ENCODE data around the gene WDR90. TPM values are rescaled to one million over a fixed set of nuclear protein-coding genes. Genes with fewer than 3 reads are reported as not detected.

WDR90 gene
- total RNA-seq, 1 experiment from 2014 or later, result 118 TPM

GRCh38 chr16:649631-650030 is 466 bp downstream of the WDR90 start:
- Histone ChIP-seq H3K27me3 (ENCODE audit: insufficient read depth, low read depth) (no peaks in the 10 kb centered on the region), H3K4me1 (replicated peaks; ENCODE audit: insufficient read depth) (peaks cover 48% of the 10 kb centered on the region), H3K4me3 (peak overlapping the region; percentile 85), H3F3A (ENCODE audit: insufficient read depth, low read depth) (peaks cover 28% of the 10 kb centered on the region), H3K9me2 (ENCODE audit: insufficient read depth) (no peaks in the 10 kb centered on the region), H3K79me2 (ENCODE audit: low read depth) (peaks cover 48% of the 10 kb centered on the region), H3K36me3 (ENCODE audit: low read depth) (no peaks in the 10 kb centered on the region), H3K4me2 (peak overlapping the region; percentile 92), H4K20me1 (ENCODE audit: insufficient read depth) (peaks cover 17% of the 10 kb centered on the region; the same call in 1 of the 2 replicates), H2AFZ (peak overlapping the region; percentile 90), H3K27ac (no peak overlapping the region), H3K9me3 (ENCODE audit: insufficient read depth, low read depth) (no peaks in the 10 kb centered on the region)
- no peak for DNase-seq
- TF ChIP-seq CTCF (conservative IDR thresholded peaks at IDR 0.05) (no peak), EZH2 (IDR thresholded peaks at IDR 0.05; ENCODE audit: low read depth) (no peak)
- ChIA-PET CTCF (interaction anchor here (0.7 kb wide), 1 partner anchor 27 kb away, joined by 7 read pairs; no protein-coding TSS in a partner anchor), POLR2A (ENCODE audit: unreplicated experiment) (interaction anchor here (0.7 kb wide), 3 partner anchors 29 to 123 kb away, joined by 3 to 6 read pairs (median 4); no protein-coding TSS in a partner anchor)
- BruUV-seq (replicated peaks), result no TSS peak
- intact Hi-C loops (cut with micrococcal nuclease; ENCODE audit: unreplicated experiment), result loop anchor here (1.0 to 10.0 kb wide), 3 partner anchors 56 to 265 kb away; partner anchors contain the start of genes CAPN15 and PGAP6

DNA sequence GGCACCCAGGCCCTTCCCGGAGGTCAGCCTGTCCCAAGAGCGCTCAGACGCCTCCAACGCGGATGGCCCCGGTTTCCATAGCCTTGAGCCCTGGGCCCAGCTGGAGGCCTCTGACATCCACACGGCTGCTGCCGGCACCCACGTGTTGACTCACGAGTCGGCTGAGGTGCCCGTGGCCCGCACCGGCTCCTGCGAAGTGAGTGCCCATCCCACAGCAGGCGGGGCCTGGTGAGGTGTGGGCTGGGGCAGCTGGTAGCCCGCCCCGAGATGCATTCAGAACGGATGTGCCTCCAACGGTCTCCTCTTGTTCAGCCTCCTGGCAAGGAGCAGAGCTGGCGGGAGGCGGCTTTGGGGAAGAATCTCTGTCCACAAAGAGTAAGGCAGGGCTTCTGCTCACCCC is 2.7 kb downstream of the WDR90 start:
- ChIA-PET POLR2A (ENCODE audit: unreplicated experiment) (no interaction called here), CTCF (no interaction called here)
- TF ChIP-seq CTCF (conservative IDR thresholded peaks at IDR 0.05) (no peak), EZH2 (IDR thresholded peaks at IDR 0.05; ENCODE audit: low read depth) (no peak)
- no peaks in the 10 kb centered on the region for H3K27me3 ChIP-seq (ENCODE audit: insufficient read depth, low read depth)
- BruUV-seq (replicated peaks), result no TSS peak
- intact Hi-C loops (cut with micrococcal nuclease; ENCODE audit: unreplicated experiment), result no loop called here
- no peaks in the 10 kb centered on the region for H3K36me3 ChIP-seq (ENCODE audit: low read depth)
- no peak overlapping the region for H3K4me3 ChIP-seq
- no peaks in the 10 kb centered on the region for H3K9me2 ChIP-seq (ENCODE audit: insufficient read depth)
- H3K4me1 ChIP-seq (replicated peaks; ENCODE audit: insufficient read depth), result peaks cover 26% of the 10 kb centered on the region
- no peak for DNase-seq
- peaks cover 10% of the 10 kb centered on the region; the same call in 1 of the 2 replicates for H3F3A ChIP-seq (ENCODE audit: insufficient read depth, low read depth)
- no peak overlapping the region for H2AFZ ChIP-seq
- H3K4me2 ChIP-seq, result no peak overlapping the region
- H3K27ac ChIP-seq, result no peak overlapping the region
- H4K20me1 ChIP-seq (ENCODE audit: insufficient read depth), result peaks cover 4% of the 10 kb centered on the region; the same call in 1 of the 2 replicates
- no peaks in the 10 kb centered on the region for H3K9me3 ChIP-seq (ENCODE audit: insufficient read depth, low read depth)
- H3K79me2 ChIP-seq (ENCODE audit: low read depth), result peaks cover 30% of the 10 kb centered on the region

DNA sequence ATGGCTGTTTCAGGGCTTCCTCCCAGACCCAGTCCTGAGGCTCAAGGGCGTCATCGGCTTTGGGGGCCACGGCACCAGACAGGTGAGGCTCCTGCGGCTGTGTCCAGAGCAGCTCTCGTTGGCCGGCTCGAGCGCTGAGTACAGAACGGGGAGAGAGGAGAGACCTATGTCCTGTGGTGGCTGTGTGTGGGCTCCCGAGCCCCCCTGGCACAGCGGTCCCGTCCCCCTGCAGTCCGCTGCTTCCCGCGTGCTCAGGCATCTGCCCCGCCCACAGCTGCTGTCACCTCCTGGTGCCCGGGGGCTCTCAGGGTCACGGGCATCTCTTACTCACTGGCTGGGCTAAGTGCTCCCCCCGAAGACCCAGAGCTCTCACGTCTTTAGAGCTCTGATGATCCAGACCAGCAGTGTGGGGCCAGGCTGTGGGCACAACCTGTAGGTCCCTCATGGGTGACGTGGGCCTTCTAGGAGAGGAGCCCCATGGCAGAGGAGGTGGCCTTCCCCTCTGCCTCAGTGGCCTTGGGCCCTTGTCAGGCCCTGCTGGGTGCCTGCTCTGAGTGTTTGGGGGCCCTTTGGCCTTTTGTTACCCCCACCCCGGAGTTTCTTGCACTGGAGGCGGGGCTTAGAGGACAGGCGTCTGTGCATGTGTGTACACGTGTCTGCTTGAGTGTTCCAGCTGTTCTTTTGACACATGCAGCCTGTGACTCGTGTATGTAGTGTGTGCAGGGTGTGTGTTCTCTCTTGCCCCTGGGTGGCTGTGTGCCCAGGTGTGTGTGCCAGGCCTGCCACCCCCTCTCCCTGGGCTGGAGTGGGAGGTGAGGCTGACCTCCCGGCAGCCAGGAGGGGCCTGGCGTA is 3.5 kb downstream of the WDR90 start:
- H3F3A ChIP-seq (ENCODE audit: insufficient read depth, low read depth), result peaks cover 10% of the 10 kb centered on the region; the same call in 1 of the 2 replicates
- H3K4me2 ChIP-seq, result no peak overlapping the region
- H4K20me1 ChIP-seq (ENCODE audit: insufficient read depth), result no peaks in the 10 kb centered on the region
- no peak overlapping the region for H3K4me3 ChIP-seq
- H3K79me2 ChIP-seq (ENCODE audit: low read depth), result peaks cover 22% of the 10 kb centered on the region
- no peak for DNase-seq
- H3K9me3 ChIP-seq (ENCODE audit: insufficient read depth, low read depth), result no peaks in the 10 kb centered on the region
- no peak overlapping the region for H2AFZ ChIP-seq
- BruUV-seq (replicated peaks), result no TSS peak
- peaks cover 17% of the 10 kb centered on the region for H3K4me1 ChIP-seq (replicated peaks; ENCODE audit: insufficient read depth)
- intact Hi-C loops (cut with micrococcal nuclease; ENCODE audit: unreplicated experiment), result no loop called here
- ChIA-PET CTCF (no interaction called here), POLR2A (ENCODE audit: unreplicated experiment) (no interaction called here)
- no peak for TF ChIP-seq EZH2 (IDR thresholded peaks at IDR 0.05; ENCODE audit: low read depth)
- TF ChIP-seq CTCF (conservative IDR thresholded peaks at IDR 0.05), result no peak
- no peak overlapping the region for H3K27ac ChIP-seq
- no peaks in the 10 kb centered on the region for H3K27me3 ChIP-seq (ENCODE audit: insufficient read depth, low read depth)
- H3K9me2 ChIP-seq (ENCODE audit: insufficient read depth), result no peaks in the 10 kb centered on the region
- H3K36me3 ChIP-seq (ENCODE audit: low read depth), result no peaks in the 10 kb centered on the region
